HL-60 (cell line): Measurements from ENCODE around the gene LGR6.

Source experiments
- CTCF ChIP-seq: IDR thresholded peaks from one replicate; pipeline ENCODE4 v1.5.1; 2011; ENCODE audit warnings: low read length, control low read depth, inconsistent platforms; ENCODE audit not compliant: insufficient read depth
- GABPA ChIP-seq: IDR thresholded peaks from 2 replicates; pipeline ENCODE4 v1.6.1; 2012; ENCODE audit warnings: low read depth
- POLR2AphosphoS5 ChIP-seq: IDR thresholded peaks from 2 replicates; pipeline ENCODE4 v1.6.1; 2012; ENCODE audit warnings: low read depth
- TF ChIP-seq, protein P1 (sequence below): IDR thresholded peaks from 2 replicates; pipeline ENCODE4 v1.6.1; 2012; ENCODE audit warnings: low read depth; ENCODE audit not compliant: insufficient replicate concordance

GRCh38 chr1:202349206-202349928 lies 155.8 kb downstream of the LGR6 start:
- TF ChIP-seq CTCF (no peak), GABPA (no peak), POLR2AphosphoS5 (no peak)
- TF ChIP-seq, protein P1, sequence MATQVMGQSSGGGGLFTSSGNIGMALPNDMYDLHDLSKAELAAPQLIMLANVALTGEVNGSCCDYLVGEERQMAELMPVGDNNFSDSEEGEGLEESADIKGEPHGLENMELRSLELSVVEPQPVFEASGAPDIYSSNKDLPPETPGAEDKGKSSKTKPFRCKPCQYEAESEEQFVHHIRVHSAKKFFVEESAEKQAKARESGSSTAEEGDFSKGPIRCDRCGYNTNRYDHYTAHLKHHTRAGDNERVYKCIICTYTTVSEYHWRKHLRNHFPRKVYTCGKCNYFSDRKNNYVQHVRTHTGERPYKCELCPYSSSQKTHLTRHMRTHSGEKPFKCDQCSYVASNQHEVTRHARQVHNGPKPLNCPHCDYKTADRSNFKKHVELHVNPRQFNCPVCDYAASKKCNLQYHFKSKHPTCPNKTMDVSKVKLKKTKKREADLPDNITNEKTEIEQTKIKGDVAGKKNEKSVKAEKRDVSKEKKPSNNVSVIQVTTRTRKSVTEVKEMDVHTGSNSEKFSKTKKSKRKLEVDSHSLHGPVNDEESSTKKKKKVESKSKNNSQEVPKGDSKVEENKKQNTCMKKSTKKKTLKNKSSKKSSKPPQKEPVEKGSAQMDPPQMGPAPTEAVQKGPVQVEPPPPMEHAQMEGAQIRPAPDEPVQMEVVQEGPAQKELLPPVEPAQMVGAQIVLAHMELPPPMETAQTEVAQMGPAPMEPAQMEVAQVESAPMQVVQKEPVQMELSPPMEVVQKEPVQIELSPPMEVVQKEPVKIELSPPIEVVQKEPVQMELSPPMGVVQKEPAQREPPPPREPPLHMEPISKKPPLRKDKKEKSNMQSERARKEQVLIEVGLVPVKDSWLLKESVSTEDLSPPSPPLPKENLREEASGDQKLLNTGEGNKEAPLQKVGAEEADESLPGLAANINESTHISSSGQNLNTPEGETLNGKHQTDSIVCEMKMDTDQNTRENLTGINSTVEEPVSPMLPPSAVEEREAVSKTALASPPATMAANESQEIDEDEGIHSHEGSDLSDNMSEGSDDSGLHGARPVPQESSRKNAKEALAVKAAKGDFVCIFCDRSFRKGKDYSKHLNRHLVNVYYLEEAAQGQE: no peak
